Peyer's patch (tissue), 4 donors: ENCODE measurements around the gene INTS1. TPM values are rescaled to one million over a fixed set of nuclear protein-coding genes. Genes with fewer than 3 reads are reported as not detected.

Source experiments
- DNase-seq, 3 donors: peaks; one replicate each; pipeline ENCODE4 v3.0.0-alpha.2; 2017 to 2019
- H3K27ac ChIP-seq, 4 donors: fragments of 200-600 bp; sonication (generic); one replicate each; pipeline ENCODE4 v1.5.1; 2016 to 2019
- H3K27me3 ChIP-seq, 2 donors: fragments of 200-600 bp; sonication (generic); one replicate each; pipeline ENCODE4 v1.5.1; 2019
- H3K36me3 ChIP-seq, 3 donors: fragments of 200-600 bp; sonication (generic); one replicate each; pipeline ENCODE4 v1.5.1; 2016 to 2019
- H3K4me1 ChIP-seq, 4 donors: fragments of 200-600 bp; sonication (generic); one replicate each; pipeline ENCODE4 v1.5.1; 2016 to 2019
- H3K4me3 ChIP-seq, 4 donors: fragments of 200-600 bp; sonication (generic); 1 replicate in 3 of 4; 2 replicates in 1 of 4; pipeline ENCODE4 v1.5.1; 2016 to 2019; ENCODE audit warnings: mild to moderate bottlenecking in 1 of 4
- H3K9me3 ChIP-seq, 4 donors: fragments of 200-600 bp; sonication (generic); one replicate each; pipeline ENCODE4 v1.5.1; 2016 to 2019; ENCODE audit warnings: mild to moderate bottlenecking in 1 of 4
- POLR2A ChIP-seq, 2 donors: fragments of 450-650 bp; IDR thresholded peaks; one replicate each; pipeline ENCODE4 v1.5.1; 2017; ENCODE audit warnings: antibody characterized with exemption in 2 of 2, mild to moderate bottlenecking in 2 of 2, moderate library complexity in 2 of 2
- total RNA-seq, 4 donors: library from RNA; depleted of rRNA; stranded (reverse); fragments of >200 nt; gene quantifications; one replicate each; pipeline ENCODE4 v1.1.0, GENCODE V29; 2016
- TF ChIP-seq, protein P1 (sequence below), 6 experiments: fragments of 450-650 bp in 4 of 6; fragments of 200-600 bp in 2 of 6; sonication (generic) in 1 of 6; IDR thresholded peaks; one replicate each; pipeline ENCODE4 v1.5.1; 2017 to 2019; ENCODE audit warnings: antibody characterized with exemption in 6 of 6, mild to moderate bottlenecking in 3 of 6, moderate library complexity in 1 of 6

INTS1 gene
- total RNA-seq, 4 donors from 2014 or later = 84.4 to 192 (median 108) TPM

DNA sequence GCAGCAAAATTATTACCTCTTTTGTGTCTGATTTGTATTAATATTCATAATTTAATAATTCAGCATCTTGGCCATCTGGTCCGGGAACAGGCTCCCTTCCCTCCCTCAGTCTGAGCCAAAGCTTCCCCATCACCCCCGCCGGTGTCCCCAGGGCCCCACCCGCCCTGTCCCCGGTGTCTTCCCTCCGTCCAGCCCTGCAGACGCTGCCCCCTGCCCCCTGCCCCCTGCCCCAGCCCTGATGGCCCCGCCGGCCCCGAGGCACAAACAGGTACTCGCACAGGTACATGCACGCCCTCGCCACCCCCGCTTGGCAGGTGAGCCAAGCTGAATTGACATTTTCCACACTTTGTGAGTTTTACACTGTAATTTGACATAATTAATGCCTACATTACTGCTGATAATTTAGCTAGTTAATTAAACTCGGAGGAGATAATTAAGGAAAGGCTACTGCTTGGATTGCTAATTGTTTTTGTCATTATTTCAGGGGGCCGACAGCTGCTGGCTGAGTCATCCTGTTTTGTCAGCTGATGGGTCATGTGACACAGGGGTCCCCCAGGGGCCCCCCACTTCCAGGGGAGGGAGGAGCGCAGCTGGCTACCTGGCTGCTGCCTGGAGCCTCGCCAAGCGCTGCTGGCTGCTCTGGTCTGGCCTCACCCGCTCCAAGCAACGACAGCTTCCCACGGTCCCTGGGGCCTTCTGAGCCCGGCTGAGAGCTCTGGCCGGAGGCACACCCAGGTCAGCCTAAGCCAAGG is 81.5 kb downstream of the INTS1 start:
- Histone ChIP-seq H3K36me3 (no peaks in the 10 kb centered on the region), H3K27me3 (no peaks in the 10 kb centered on the region), H3K27ac (no peak overlapping the region), H3K4me3 (no peak overlapping the region), H3K4me1 (no peaks in the 10 kb centered on the region), H3K9me3 (no peaks in the 10 kb centered on the region)
- no peak for DNase-seq
- TF ChIP-seq POLR2A (IDR thresholded peaks at IDR 0.05) = no peak
- TF ChIP-seq, protein P1, sequence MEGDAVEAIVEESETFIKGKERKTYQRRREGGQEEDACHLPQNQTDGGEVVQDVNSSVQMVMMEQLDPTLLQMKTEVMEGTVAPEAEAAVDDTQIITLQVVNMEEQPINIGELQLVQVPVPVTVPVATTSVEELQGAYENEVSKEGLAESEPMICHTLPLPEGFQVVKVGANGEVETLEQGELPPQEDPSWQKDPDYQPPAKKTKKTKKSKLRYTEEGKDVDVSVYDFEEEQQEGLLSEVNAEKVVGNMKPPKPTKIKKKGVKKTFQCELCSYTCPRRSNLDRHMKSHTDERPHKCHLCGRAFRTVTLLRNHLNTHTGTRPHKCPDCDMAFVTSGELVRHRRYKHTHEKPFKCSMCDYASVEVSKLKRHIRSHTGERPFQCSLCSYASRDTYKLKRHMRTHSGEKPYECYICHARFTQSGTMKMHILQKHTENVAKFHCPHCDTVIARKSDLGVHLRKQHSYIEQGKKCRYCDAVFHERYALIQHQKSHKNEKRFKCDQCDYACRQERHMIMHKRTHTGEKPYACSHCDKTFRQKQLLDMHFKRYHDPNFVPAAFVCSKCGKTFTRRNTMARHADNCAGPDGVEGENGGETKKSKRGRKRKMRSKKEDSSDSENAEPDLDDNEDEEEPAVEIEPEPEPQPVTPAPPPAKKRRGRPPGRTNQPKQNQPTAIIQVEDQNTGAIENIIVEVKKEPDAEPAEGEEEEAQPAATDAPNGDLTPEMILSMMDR (IDR thresholded peaks at IDR 0.05) = no peak

DNA sequence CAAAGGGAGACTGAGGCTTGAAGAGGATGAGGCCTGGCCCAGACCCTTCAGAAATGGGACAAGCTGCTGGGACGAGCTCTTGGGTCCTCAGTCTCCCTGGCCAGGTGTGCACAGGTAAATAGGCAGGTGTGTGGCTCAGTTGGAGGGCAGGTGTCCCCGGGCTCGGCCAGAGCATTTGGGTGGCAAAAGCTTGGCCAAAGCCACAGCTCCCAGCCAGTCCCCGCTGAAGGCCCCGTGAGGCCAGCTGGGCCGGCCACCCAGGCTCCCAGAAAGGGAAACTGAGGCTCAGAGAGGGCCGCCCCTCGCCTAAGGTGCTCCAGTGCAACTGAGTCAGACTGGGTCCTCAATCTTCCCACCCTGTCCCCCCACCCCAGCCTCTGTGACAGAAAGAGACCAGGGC is 82.2 kb downstream of the INTS1 start:
- Histone ChIP-seq H3K27me3 (no peaks in the 10 kb centered on the region), H3K4me1 (no peaks in the 10 kb centered on the region), H3K4me3 (no peak overlapping the region), H3K27ac (no peak overlapping the region), H3K36me3 (no peaks in the 10 kb centered on the region), H3K9me3 (no peaks in the 10 kb centered on the region)
- DNase-seq = no peak
- TF ChIP-seq, protein P1 (IDR thresholded peaks at IDR 0.05) = no peak
- TF ChIP-seq POLR2A (IDR thresholded peaks at IDR 0.05) = no peak

DNA sequence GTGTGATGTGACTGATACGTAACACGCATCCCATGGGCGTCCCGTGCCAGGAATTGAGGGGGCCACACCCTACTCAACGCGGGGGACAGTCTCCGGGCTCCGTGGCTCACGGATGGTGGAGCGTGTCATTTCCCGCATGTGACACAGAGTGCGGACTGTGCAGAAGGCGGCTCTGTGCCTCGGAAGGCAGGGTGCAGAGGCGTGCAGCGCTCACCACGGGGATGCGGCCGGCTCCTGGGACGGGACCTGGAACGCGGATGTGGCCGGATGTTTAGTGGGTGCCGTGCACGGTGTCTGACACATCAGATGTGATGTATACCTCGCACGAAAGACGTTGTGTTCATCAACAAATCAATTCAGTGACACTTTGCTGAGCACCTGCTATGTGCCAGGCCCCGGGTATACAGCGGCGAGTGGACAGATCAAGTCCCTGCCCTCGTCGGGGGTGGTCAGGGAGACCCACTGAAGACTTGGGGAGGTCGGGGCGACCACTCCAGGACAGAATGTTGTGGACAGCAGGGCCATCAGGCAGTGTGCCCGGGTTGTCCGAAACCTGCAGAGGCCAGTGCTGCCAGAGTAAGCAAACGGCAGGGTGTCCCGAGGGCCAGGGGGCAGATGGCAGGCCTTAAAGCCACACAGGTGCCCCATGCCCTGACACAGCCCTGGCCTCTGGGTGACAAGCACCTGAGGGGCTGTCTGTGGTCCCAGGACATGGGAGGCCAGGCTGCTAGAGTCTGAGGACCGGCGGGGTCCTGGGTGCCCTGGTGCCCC is 83.0 kb downstream of the INTS1 start:
- Histone ChIP-seq H3K9me3 (no peaks in the 10 kb centered on the region), H3K4me3 (no peak overlapping the region), H3K4me1 (no peaks in the 10 kb centered on the region), H3K27ac (no peak overlapping the region), H3K36me3 (no peaks in the 10 kb centered on the region), H3K27me3 (no peaks in the 10 kb centered on the region)
- DNase-seq = no peak
- no peak for TF ChIP-seq POLR2A (IDR thresholded peaks at IDR 0.05)

Other genes with a start within 250 kb of the INTS1 start
- gene MICALL2, start 44.9 kb downstream of the INTS1 start, total RNA-seq = 100 to 1,000 TPM; 111 to 272 (median 209) TPM
- 10 to 100 TPM; 32.9 to 80.2 (median 55.0) TPM for gene MAFK, start 26.3 kb upstream of the INTS1 start, total RNA-seq
- gene TMEM184A, start 51.8 kb upstream of the INTS1 start, total RNA-seq = 100 to 1,000 TPM in 3 of 4 donors, 10 to 100 TPM in 1; 41.3 to 161 (median 151) TPM
- 10 to 100 TPM; 33.0 to 67.5 (median 47.7) TPM for gene PSMG3, start 65.6 kb upstream of the INTS1 start, total RNA-seq
- under 1 TPM in 1 of 4 donors, not detected in 3; 0.80 TPM for gene ELFN1, start 165.9 kb upstream of the INTS1 start, total RNA-seq